ENCODE data around the gene H2BK1.

H2BK1 gene

DNA sequence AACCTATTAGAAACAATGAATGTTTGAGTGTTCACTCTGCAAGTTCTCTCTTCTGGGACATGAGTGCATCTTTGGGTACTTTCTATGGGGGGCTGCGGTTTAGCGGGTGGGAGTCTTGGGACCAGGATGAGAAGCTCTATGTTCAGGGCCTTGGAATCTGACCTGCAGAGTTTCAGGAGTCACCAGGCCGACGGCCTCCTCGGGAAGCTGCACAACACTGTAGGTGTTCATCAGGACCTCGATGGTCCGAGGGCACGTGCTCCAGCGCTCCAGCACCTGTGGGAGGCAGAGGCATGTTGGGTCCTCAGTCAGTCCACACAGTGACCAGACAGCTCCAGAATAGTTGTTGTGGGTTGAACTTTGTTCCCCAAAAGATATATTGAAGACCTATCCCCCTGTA, 33.9 kb downstream of the H2BK1 start:
- H3K4me3 ChIP-seq (ENCODE audit: low read length): no peak overlapping the region
- H3K27me3 ChIP-seq (ENCODE audit: control insufficient read depth, insufficient read depth, low read length): peaks cover 41% of the 10 kb centered on the region
- no peak overlapping the region for H3K9ac ChIP-seq (ENCODE audit: low read length)
- H3K4me1 ChIP-seq (ENCODE audit: control insufficient read depth, insufficient read depth, low read length): no peaks in the 10 kb centered on the region
- no peaks in the 10 kb centered on the region for H3K36me3 ChIP-seq (ENCODE audit: control insufficient read depth, insufficient read depth, low read length)
- no peaks in the 10 kb centered on the region for H3K9me3 ChIP-seq (ENCODE audit: control insufficient read depth, low read length)

DNA sequence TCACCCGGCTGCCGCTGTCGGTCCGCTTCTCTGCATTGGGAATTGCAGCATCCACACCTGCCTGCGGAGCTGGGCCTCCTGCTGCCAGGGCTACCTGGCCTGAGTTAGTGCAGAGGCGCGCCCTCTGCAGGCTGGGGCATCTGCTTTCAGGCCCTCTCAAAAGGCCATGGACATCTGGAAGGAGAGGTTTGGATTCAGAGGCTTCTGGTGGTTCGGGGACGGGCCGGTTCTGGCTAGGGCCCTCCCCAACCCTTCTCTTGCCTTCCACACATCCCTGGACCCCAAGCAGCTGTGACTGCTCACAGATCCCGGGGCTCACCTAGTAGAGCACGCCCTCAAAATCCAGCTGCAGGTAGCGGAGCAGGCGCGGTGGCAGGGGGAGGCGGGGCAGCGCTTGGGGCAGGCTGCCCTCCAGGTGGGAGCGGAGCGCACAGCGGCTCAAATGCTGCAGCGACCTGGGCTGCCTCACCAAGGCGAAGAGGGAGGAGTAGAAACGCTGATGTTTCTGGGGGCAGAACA, 34.4 kb downstream of the H2BK1 start:
- H3K9ac ChIP-seq (ENCODE audit: low read length): no peak overlapping the region

DNA sequence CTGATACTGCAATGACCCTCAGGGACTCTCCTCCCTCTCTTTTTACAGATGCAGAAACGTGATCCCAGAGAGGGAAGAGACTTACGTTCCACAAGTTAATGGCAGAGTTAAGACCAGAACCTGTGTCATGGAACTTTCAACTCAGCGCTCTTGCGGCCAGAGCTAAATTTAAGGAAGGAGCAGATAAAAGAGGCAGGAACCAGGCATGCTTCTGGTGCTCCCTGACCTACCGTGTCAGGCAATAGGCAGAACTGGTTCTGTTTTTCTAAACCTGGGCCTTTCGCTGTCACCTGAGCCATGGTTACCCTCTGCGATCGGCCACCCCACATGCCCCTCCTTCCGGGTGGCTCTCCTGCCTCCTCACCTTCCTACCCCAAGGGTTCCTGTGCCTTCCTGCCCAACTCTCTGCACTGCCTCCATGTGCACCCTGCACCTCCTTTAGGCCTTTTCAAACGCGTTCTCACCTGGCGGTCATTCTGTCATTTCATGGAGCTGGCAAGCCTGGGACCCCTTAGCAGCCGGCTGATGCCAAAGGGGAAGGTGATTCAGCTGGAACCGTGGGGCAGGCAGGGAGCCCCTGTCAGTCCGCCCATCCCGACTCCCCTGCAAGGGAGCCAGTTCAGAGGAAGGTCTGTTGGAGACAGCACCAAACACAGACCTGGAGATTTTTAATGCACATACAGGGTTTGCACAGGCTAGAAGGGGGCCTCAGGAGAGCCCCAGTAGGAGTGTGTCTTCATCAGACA, 35.1 kb downstream of the H2BK1 start:
- Histone ChIP-seq H3K4me3 (ENCODE audit: low read length) (no peak overlapping the region), H3K36me3 (ENCODE audit: control insufficient read depth, insufficient read depth, low read length) (no peaks in the 10 kb centered on the region), H3K9me3 (ENCODE audit: control insufficient read depth, low read length) (no peaks in the 10 kb centered on the region), H3K27me3 (ENCODE audit: control insufficient read depth, insufficient read depth, low read length) (peaks cover 37% of the 10 kb centered on the region), H3K4me1 (ENCODE audit: control insufficient read depth, insufficient read depth, low read length) (no peaks in the 10 kb centered on the region), H3K9ac (ENCODE audit: low read length) (no peak overlapping the region)

More for the DNA sequence above, 34.4 kb downstream of the H2BK1 start:
- Histone ChIP-seq H3K4me1 (ENCODE audit: control insufficient read depth, insufficient read depth, low read length) (no peaks in the 10 kb centered on the region), H3K36me3 (ENCODE audit: control insufficient read depth, insufficient read depth, low read length) (no peaks in the 10 kb centered on the region), H3K27me3 (ENCODE audit: control insufficient read depth, insufficient read depth, low read length) (peaks cover 41% of the 10 kb centered on the region), H3K4me3 (ENCODE audit: low read length) (no peak overlapping the region), H3K9me3 (ENCODE audit: control insufficient read depth, low read length) (no peaks in the 10 kb centered on the region)

DNA sequence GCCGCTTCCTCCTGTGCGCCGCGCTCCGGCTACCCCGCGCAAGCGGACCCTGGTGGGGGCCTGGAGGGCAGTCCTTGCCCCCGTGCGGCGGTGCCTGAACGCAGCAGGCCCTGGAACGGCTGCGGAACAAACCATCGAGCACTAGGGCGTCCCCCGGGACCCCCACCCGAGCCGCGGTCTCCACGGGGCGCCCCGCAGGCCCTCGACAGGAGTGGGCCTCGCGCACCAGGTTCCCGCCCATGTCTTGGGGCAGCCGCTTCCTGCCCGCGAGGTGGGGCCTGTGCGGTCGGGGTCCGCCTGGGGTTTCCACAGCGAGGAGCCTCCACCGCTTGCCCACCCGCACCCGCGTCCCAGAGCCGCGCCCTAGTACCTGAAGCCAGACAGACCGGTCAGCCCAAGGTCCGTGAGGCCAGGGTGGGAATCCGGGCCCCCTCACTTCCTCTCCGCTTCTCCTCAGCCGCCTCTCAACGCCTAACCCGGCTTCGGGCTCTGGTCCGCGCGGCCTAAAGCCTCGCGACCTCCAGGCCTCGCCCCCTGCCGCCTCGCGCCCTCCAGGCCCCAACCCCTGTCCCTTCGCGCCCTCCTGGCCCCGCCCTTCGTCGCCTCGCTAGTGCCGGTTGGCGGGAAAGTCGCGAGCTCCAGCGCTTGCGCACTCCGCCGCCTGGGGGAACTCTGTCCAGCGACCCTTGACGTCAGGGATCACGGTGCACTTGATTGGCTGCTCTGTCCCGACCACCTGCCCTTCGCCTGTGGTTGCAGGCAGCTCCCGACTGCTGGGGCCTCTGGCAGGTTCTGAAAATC, 35.8 kb downstream of the H2BK1 start:
- H3K36me3 ChIP-seq (ENCODE audit: control insufficient read depth, insufficient read depth, low read length): no peaks in the 10 kb centered on the region
- no peak overlapping the region for H3K4me3 ChIP-seq (ENCODE audit: low read length)
- H3K9ac ChIP-seq (ENCODE audit: low read length): no peak overlapping the region
- H3K27me3 ChIP-seq (ENCODE audit: control insufficient read depth, insufficient read depth, low read length): peaks cover 41% of the 10 kb centered on the region
- H3K4me1 ChIP-seq (ENCODE audit: control insufficient read depth, insufficient read depth, low read length): no peaks in the 10 kb centered on the region
- no peaks in the 10 kb centered on the region for H3K9me3 ChIP-seq (ENCODE audit: control insufficient read depth, low read length)

DNA sequence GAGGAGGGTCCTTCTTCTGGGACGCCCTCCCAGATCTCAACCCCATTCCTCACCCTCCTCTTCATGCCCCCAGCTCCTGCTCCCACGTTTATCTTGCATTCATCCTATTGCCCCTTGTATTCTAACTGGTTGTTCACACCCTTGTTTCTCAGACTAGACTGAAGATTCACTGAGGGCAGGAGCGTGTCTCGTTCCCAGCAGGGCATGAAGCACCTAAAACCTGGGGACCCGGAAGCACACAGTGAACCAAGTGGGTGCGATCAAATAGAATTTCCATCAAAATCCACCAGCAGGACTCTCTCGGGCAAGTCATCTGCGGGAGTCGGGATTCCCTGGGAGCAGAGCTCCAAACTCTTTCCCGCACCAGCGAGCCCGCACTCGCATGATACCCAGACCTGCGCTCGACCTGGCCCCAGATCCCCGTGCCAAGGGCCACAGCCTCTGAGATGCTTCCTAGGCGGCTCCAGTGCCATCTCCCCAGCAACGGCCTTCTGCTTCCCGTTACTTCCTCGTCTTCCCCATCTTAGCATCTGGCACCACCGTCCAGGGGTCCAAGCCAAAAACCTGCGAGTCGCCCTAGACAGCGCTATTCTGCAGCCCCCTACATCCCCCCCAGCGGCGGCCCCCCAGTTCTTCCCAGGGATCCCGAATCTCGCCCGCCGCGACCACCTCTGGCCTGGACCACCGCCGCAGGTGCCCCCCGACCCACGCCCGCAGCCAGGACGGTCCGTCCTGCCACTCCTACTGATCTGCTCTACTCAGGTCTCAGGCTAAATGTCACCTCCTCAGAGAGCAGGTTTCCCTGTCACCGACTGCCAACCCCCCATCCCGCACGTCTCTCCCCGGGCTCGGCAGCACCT, 36.7 kb downstream of the H2BK1 start:
- H3K36me3 ChIP-seq (ENCODE audit: control insufficient read depth, insufficient read depth, low read length): no peaks in the 10 kb centered on the region
- H3K9ac ChIP-seq (ENCODE audit: low read length): no peak overlapping the region
- H3K4me1 ChIP-seq (ENCODE audit: control insufficient read depth, insufficient read depth, low read length): no peaks in the 10 kb centered on the region
- H3K4me3 ChIP-seq (ENCODE audit: low read length): no peak overlapping the region
- peaks cover 50% of the 10 kb centered on the region for H3K27me3 ChIP-seq (ENCODE audit: control insufficient read depth, insufficient read depth, low read length)
- H3K9me3 ChIP-seq (ENCODE audit: control insufficient read depth, low read length): no peaks in the 10 kb centered on the region

DNA sequence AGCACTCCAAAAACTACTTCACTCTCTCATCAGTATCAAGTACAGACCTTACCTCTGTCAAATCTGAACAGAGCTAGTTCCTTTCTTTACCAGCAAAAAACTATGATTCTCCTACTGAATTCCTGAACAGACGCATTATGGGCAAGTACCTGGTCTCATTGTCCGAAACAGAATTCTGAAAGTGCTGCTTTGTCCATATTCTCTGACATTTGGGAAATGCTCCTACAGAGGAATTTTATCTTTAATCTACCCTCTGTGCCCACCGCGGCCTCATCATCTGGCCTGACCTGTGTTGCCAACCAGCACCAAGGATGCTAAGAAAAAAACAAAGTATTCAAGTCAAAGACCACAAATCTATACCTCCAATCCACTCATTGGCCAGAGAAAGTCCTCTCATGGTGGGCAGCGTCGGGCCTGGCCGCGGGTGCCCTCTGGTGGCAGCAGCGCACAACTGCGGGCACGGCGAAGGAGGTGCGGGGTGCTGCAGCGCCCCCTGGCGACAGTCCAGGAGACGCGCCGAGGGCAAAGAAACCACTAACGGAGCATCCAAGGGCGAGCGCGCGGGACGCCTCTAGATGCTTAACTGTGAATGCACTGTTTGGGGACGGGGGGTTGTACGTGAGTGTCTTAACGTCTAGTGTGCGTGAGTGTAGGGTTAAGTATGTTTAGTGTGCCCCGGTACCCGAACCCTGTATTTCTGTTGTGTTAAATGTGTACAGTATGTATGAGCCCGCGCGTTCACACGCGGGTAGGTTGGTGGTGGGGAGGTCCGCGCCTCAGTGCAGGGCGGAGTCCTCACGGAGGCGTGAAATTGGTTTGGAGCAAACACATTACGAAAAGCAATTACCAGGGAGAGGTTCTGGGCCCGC, 37.8 kb downstream of the H2BK1 start:
- H3K27me3 ChIP-seq (ENCODE audit: control insufficient read depth, insufficient read depth, low read length): peaks cover 59% of the 10 kb centered on the region
- no peaks in the 10 kb centered on the region for H3K36me3 ChIP-seq (ENCODE audit: control insufficient read depth, insufficient read depth, low read length)
- no peaks in the 10 kb centered on the region for H3K4me1 ChIP-seq (ENCODE audit: control insufficient read depth, insufficient read depth, low read length)
- no peaks in the 10 kb centered on the region for H3K9me3 ChIP-seq (ENCODE audit: control insufficient read depth, low read length)
- H3K4me3 ChIP-seq (ENCODE audit: low read length): no peak overlapping the region
- H3K9ac ChIP-seq (ENCODE audit: low read length): no peak overlapping the region

DNA sequence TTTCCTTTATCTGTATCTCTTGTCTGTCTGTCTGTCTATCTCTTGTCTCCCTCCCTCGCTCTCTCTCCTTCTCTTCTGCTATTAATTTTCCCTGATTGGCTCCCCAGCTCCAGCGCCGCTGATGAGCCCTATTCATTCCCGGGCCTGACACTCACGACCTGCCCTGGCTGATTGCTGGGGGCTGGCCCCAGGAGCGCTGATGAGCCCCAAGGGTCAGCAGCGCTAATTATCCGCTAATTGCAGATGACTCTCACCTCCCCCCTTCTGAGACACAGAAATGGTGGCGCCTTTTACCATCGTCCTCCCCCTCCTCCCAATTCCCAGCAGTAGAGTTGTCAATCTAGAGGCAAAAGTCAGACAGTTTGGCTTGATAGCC, 41.5 kb downstream of the H2BK1 start:
- Histone ChIP-seq H3K4me1 (ENCODE audit: control insufficient read depth, insufficient read depth, low read length) (peaks cover 5% of the 10 kb centered on the region), H3K36me3 (ENCODE audit: control insufficient read depth, insufficient read depth, low read length) (no peaks in the 10 kb centered on the region), H3K27me3 (ENCODE audit: control insufficient read depth, insufficient read depth, low read length) (peaks cover 71% of the 10 kb centered on the region), H3K9me3 (ENCODE audit: control insufficient read depth, low read length) (no peaks in the 10 kb centered on the region), H3K4me3 (ENCODE audit: low read length) (no peak overlapping the region), H3K9ac (ENCODE audit: low read length) (no peak overlapping the region)

DNA sequence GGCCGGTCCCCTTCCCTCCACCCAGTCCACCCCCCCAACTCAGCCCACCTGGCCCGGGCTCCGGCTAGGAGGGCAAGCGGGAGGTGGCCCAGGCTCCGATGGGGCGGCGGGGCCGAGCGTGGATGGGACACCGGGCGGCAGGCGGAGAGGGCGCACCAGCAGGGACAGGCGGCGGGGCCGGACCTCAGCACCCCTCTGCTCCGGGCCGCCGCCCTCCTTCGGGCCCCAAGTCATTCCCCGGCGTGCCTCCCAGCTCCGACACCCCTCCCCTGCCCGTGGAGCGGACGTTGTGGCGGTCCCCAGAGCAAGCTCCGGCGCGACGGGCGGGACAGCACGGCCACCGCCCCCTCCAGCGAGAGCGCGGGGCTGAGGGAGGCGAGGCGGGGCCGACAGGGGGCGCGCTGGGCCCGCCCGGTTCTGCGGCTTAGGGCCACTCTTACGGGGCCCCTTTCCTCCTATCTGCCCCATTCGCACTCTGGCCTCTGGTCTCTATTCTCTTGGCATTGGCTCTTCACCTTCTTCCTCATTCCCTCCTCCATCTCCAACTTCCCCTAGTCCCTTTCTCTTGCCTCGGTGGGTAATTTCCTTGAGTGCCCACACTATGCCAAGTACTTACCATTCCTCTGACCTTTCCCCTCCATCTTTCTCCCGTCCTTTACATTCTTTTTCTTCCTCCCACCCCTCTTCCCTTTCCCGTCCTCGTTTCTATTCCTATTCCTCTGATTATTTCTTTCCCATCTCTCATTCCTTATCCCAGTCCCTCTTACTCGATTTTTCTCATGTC, 42.1 kb downstream of the H2BK1 start:
- Histone ChIP-seq H3K27me3 (ENCODE audit: control insufficient read depth, insufficient read depth, low read length) (peaks cover 66% of the 10 kb centered on the region), H3K4me1 (ENCODE audit: control insufficient read depth, insufficient read depth, low read length) (peaks cover 5% of the 10 kb centered on the region), H3K9me3 (ENCODE audit: control insufficient read depth, low read length) (no peaks in the 10 kb centered on the region), H3K4me3 (ENCODE audit: low read length) (no peak overlapping the region), H3K9ac (ENCODE audit: low read length) (no peak overlapping the region), H3K36me3 (ENCODE audit: control insufficient read depth, insufficient read depth, low read length) (no peaks in the 10 kb centered on the region)

DNA sequence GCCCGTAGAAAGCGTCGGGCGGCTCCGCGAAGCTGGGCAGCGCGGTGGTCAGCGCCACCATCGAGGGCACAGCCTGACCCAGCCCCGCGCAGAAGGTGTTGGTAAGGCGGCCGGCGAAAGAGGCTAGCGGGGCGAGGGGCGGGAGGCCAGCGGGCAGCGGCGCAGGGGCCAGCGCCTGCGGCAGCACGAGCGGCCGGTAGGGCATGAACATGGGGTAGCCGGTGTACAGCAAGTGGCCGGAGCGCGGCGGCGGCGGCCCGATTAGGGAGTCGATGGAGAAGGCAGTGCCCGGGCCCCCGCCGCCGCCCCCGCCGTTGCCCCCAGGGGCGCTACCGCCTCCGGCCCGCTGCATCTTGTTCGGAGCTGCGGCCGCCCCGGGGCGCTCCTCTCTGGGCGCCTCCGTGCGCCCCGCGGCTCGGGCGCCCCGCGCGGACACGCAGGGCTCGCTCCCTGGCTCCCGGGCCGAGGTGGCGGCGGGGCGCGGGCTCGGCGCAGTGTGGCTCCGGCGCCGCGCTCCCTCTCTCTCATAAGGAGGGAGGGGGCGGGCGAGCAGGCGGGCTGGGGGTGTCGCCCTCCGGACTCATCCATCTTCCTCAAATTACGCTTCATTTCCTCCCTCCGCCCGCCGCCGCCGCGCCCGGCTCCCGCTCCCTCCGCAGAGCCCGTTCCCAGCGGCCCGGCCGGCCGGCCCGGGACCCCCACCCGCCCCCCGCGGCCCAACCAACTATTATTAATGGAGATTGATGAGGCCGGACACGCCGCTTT, 42.9 kb downstream of the H2BK1 start, which contains the start of gene GBX1:
TSS of gene GBX1 (minus strand) at position 498 of the 765 bp plus-strand sequence. CDS start at position 352, 146 bp downstream.
- H3K4me3 ChIP-seq (ENCODE audit: low read length): no peak within 1 kb of the TSS
- no peaks in the 10 kb centered on the region for H3K9me3 ChIP-seq (ENCODE audit: control insufficient read depth, low read length)
- no peaks in the 10 kb centered on the region for H3K36me3 ChIP-seq (ENCODE audit: control insufficient read depth, insufficient read depth, low read length)
- H3K9ac ChIP-seq (ENCODE audit: low read length): no peak within 1 kb of the TSS
- peaks cover 5% of the 10 kb centered on the region for H3K4me1 ChIP-seq (ENCODE audit: control insufficient read depth, insufficient read depth, low read length)
- H3K27me3 ChIP-seq (ENCODE audit: control insufficient read depth, insufficient read depth, low read length): peaks cover 61% of the 10 kb centered on the region

DNA sequence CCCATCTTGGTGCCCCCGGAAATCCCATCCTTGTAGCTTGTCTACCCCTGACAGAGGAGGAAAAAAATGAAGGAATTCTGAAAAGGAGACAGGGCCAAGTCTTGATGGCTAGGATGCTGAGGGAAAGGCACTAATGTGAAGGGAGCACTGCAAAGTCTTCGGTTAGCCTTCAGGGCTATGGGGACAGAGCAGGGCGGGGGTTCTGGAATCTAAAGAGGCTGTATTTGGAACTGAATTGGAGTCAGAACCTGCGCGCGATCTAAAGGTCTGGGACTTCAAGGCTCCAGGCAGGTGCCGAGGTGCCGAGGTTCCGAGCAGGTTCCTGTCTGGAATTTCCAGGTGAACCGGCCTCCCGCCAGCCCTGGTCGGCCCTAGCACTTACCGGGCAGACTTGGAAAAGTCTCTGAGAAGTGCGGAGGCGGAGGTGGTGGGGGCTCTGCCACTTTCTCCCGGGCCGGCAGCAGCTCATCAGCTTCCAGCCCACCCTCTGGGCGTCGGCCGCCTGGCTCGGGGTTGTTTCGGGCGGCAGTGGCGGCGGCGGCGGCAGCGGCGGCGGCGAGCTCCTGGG, 43.6 kb downstream of the H2BK1 start:
- Histone ChIP-seq H3K9ac (ENCODE audit: low read length) (no peak overlapping the region), H3K27me3 (ENCODE audit: control insufficient read depth, insufficient read depth, low read length) (peaks cover 61% of the 10 kb centered on the region), H3K36me3 (ENCODE audit: control insufficient read depth, insufficient read depth, low read length) (no peaks in the 10 kb centered on the region), H3K9me3 (ENCODE audit: control insufficient read depth, low read length) (no peaks in the 10 kb centered on the region), H3K4me1 (ENCODE audit: control insufficient read depth, insufficient read depth, low read length) (peaks cover 5% of the 10 kb centered on the region), H3K4me3 (ENCODE audit: low read length) (no peak overlapping the region)
